ENCODE results near the gene BIK. TPM values are rescaled to one million over a fixed set of nuclear protein-coding genes. Genes with fewer than 3 reads are reported as not detected.
A peak's percentile ranks its signal among the peaks of the same experiment; 100 is the strongest.

BIK gene
- total RNA-seq, 1 experiment from 2014 or later = 1.1 TPM

- no peak for DNase-seq (ENCODE audit: low read depth)
Measured at GRCh38 chr22:43159484-43160178, 49.1 kb downstream of the BIK start.

- no peak for DNase-seq (ENCODE audit: low read depth)
Measured at GRCh38 chr22:43160497-43161126, 50.1 kb downstream of the BIK start.

- DNase-seq (ENCODE audit: low read depth) = no peak
Measured at GRCh38 chr22:43162412-43163150, 52.0 kb downstream of the BIK start.

DNA sequence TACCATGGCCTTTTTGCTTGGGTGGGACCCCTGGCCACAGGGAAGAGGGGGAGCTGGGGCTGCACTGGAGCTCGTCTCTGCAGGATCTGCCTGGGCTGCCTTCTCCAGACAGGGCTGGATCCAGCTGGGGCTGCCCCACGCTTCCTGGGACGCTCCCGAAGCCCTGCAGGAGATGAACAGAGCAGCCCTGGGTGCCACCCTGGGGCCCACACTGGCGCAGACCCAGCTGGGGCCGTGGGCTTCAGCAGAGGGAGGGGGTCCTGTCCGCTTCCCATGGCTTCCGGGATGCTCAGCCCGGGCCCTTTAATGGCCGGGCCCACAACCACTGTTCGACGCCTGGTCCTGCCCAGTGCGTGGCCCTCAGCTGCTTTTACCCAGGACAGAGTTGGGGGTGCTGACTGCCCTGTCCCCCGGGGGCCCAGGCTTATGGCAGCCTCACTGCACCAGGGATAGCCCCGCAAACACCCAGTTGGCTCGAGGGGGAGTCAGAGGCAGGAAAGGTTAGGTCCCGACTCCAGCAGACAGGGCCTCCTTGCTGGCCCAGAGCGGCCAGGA lies 52.8 kb downstream of the BIK start:
- no peak for DNase-seq (ENCODE audit: low read depth)

- no peak for DNase-seq (ENCODE audit: low read depth)
Measured at GRCh38 chr22:43164636-43165035, 54.1 kb downstream of the BIK start.

- DNase-seq (ENCODE audit: low read depth) = no peak
Measured at GRCh38 chr22:43166132-43166930, 55.8 kb downstream of the BIK start.

- no peak for DNase-seq (ENCODE audit: low read depth)
Measured at GRCh38 chr22:43167001-43167589, 56.5 kb downstream of the BIK start.

DNA sequence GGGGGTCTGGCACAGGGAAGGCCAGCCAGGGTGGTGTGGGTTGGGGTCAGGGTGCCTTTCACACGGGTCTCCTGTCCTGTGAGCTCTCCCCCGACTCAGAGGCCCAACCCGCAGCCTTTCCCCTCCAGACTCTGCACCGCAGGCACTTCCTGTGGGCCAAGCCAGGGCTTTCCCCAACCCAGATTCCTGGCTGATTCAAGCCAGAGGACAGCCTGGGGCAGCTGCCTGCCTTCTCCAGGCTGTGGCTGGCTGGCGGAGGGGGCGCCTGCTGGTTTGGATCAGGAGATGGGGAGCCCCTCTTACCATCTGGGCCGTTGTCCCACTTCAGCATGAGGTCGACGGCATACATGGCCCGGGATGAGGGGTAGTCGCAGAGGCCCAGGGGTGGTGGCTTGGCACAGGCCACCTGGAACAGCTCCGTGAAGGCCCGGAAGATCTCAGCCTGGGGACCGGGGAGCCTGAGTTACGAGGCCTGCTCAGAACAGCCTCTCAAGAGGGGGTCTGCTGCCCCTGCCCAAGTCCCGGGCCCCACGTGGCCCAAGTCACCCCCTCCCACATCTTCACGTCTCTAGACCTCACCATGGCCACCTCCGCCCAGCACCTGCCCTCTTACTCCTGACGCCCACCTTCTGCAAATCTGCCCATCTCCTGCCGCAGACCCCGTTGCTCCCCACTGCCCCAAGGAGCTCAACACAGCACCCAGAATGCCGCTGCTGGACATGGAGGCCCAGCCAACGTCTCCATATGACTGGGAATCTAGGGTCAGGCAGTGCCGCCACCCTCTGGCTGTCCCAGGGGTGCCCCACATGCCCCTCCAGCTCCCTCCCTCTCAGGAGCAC lies 58.1 kb downstream of the BIK start:
- DNase-seq (ENCODE audit: low read depth) = peak; percentile 22

GRCh38 chr22:43169310-43170130 lies 59.0 kb downstream of the BIK start:
- no peak for DNase-seq (ENCODE audit: low read depth)

DNA sequence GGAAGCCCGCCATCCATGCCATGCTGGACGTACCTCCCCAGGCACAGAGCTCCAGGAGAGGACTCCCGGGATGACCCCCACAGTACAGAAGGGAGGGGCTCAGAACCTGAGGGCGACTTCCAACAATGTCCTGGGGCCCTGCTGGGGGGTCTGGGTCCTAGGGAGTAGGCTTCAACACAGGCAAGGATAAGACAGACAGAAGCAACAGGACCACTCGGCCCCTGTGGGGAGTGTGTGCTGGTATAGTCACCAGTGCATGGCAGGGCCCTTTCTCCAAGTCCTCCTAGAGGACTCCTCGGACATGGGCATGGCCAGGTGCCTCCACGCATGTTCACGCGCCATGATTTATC lies 59.6 kb downstream of the BIK start:
- no peak for DNase-seq (ENCODE audit: low read depth)

DNA sequence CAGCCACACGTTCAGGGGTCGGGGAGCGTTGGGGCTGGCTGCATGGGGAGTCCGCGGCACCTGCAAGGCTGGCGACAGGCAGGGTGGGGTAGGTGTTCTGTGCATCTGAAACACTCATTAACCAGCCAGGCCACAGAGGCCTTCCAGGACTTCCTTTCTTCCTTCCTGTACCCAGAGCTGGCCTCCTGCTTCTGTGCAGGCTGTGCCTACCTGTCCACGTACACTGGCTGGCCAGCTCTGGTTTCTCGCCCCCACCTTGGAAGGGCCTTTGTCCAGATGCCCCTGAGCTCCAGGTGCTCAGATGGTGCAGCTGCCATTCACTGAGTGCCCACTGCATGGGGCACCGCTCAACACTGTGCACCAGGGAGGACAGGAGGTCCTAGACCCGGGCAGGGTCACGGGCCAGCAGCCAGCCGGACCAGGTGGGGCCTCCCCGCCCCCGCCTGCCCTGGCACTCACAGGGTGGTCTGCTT lies 60.5 kb downstream of the BIK start:
- DNase-seq (ENCODE audit: low read depth) = no peak

DNA sequence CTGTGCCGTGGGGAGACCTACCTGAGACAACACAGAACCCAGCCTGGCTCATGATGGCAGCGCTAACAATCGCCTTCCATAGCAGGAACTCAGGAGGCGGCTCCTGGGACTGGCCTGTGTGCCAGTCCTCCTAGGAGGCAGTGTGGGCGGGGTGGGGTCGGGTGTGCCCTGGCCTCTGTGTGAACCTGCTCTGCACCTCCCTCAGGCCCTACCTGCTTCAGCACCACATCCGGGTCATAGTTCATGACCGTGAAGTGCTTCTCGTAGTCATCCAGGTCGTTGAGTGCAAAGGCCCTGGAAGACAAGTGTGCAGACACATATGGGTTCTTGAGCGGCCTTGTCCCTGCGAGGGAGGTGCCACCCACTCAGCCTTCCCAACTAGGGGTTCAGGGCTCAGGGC lies 61.1 kb downstream of the BIK start:
- no peak for DNase-seq (ENCODE audit: low read depth)

- no peak for DNase-seq (ENCODE audit: low read depth)
Measured at GRCh38 chr22:43172191-43172590, 61.6 kb downstream of the BIK start.

DNA sequence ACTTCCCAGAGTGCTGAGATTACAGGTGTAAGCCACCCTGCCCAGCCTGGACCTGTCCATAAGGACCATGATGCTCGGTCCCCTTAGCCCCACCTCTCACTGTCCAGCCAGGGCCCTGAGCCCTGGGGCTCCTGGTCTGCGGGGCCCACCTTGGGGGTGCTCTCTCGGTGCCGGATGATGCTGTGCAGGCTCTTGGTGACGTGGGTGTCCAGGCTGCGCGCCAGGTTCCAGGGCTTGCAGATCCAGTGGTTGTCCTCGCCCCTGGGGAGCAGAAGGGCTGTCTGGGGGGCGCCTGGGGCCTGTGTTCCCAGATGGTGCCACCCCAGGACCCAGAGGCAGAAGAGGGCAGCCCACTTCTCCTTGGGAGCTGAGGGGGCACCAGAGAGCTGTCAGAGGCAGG lies 63.0 kb downstream of the BIK start:
- DNase-seq (ENCODE audit: low read depth) = no peak

- no peak for DNase-seq (ENCODE audit: low read depth)
Measured at GRCh38 chr22:43173976-43174720, 63.6 kb downstream of the BIK start.

- DNase-seq (ENCODE audit: low read depth) = no peak
Measured at GRCh38 chr22:43174941-43175531, 64.5 kb downstream of the BIK start.

DNA sequence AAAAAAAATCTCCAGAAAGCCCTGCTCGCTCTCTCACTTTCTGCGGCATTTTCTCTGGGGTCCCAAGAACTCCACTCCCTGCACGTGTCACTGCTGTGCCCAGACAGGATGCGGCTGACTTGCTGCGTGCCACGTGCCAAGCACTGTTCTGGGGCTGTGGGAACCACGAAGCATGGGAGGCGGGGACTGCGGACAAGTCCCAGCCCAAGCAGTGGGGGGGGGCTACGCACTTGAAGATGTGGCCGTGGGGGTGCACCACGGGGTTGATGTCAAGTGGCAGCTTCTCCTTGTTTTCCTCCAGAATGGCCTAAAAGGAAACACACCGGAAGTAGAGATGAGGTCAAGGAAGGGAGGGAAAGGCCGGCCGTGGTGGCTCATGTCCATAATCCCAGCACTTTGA lies 65.5 kb downstream of the BIK start:
- no peak for DNase-seq (ENCODE audit: low read depth)

- no peak for DNase-seq (ENCODE audit: low read depth)
Measured at GRCh38 chr22:43177479-43177878, 66.9 kb downstream of the BIK start.

Data from M059J (cell line).